Spleen (tissue), 7 donors: ENCODE data around the gene PLAAT4.

Experiments used
- POLR2A ChIP-seq, 3 donors: fragments of 450-650 bp; IDR thresholded peaks; one replicate each; pipeline ENCODE4 v1.5.1; 2017; ENCODE audit warnings: antibody characterized with exemption in 3 of 3, mild to moderate bottlenecking in 1 of 3
- POLR2AphosphoS5 ChIP-seq, 3 donors: sonication (generic); formaldehyde crosslinking; IDR thresholded peaks; one replicate each; pipeline ENCODE4 v1.5.1; 2017; ENCODE audit warnings: antibody characterized with exemption in 3 of 3
- TF ChIP-seq, protein P1 (sequence below), 11 experiments: fragments of 200-600 bp in 7 of 11; fragments of 450-650 bp in 4 of 11; sonication (generic) in 4 of 11; IDR thresholded peaks in 8 of 11; conservative IDR thresholded peaks in 3 of 11; 1 replicate in 7 of 11; 2 replicates in 4 of 11; pipeline versions ENCODE4 v1.4.0 to v1.8.0; 2016 to 2021; ENCODE audit warnings: antibody characterized with exemption in 11 of 11, inconsistent platforms in 4 of 11, mild to moderate bottlenecking in 1 of 11
- donor health status: DM: no; HTN: no; CAD: no; lungs with moderate emphysema.
- donor health status: DM: no; HTN: no; CAD: no.
- donor health status: DM: no; HTN: no; CAD: no.

DNA sequence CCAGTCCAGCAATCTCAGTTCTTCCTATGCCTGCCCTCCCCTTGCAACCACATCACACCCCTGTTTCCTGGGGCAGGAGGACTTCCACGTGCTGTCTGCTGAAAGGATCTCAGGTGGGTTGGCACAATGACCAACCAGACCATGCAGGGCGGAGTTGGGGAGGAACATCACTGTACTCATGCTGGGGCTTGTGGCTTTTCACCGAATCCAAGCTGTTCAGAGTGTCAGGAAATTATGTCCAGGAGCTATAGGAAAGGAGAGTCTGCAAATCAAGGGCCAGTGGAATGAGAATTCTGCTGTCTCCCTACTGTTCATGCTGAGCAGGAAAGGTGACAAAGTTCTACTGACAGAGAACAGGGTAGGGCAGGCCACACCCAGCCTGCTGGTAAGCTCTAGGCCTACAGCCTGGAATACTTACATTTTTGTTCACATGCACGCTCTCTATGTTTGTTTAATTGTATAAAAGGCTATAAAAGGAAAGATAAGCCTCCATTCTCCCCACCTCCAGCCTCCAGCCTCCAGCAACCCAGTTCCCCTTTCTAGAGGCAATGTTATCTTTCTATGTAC is 28.3 kb downstream of the PLAAT4 start:
- TF ChIP-seq, protein P1, sequence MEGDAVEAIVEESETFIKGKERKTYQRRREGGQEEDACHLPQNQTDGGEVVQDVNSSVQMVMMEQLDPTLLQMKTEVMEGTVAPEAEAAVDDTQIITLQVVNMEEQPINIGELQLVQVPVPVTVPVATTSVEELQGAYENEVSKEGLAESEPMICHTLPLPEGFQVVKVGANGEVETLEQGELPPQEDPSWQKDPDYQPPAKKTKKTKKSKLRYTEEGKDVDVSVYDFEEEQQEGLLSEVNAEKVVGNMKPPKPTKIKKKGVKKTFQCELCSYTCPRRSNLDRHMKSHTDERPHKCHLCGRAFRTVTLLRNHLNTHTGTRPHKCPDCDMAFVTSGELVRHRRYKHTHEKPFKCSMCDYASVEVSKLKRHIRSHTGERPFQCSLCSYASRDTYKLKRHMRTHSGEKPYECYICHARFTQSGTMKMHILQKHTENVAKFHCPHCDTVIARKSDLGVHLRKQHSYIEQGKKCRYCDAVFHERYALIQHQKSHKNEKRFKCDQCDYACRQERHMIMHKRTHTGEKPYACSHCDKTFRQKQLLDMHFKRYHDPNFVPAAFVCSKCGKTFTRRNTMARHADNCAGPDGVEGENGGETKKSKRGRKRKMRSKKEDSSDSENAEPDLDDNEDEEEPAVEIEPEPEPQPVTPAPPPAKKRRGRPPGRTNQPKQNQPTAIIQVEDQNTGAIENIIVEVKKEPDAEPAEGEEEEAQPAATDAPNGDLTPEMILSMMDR (IDR thresholded peaks at IDR 0.05 in 8 of 11, conservative IDR thresholded peaks at IDR 0.05 in 3 of 11), result no peak
- TF ChIP-seq POLR2A (IDR thresholded peaks at IDR 0.05) (no peak), POLR2AphosphoS5 (IDR thresholded peaks at IDR 0.05) (no peak)
